K562 (cell line): ENCODE measurements around the gene SLC17A9. TPM values are rescaled to one million over a fixed set of nuclear protein-coding genes. Genes with fewer than 3 reads are reported as not detected.

Experiments used
- polyA plus RNA-seq, 8 experiments: library from polyadenylated mRNA; depleted of rRNA in 4 of 8; stranded (reverse) in 5 of 8; unstranded in 3 of 8; fragments of >200 nt; fragmentation: Nextera tagmentation in 2 of 8; fragmentation: Illumina TruSeq in 1 of 8; extraction: Ambion mirVana in 2 of 8; extraction: Trizol in 1 of 8; gene quantifications; 2 replicates each; pipeline versions ENCODE4 v1.2.1 to v1.2.3, GENCODE V29; 2011 to 2014; ENCODE audit warnings: inconsistent platforms in 1 of 8, missing spikeins in 1 of 8
- total RNA-seq, 7 experiments: library from RNA; depleted of rRNA in 6 of 7; stranded (reverse); fragments of >200 nt in 6 of 7; fragmentation: Illumina TruSeq in 2 of 7; extraction: Trizol in 2 of 7; gene quantifications; 2 replicates each; pipeline versions ENCODE4 v1.2.1 to v1.2.3, GENCODE V29; 2011 to 2021; ENCODE audit warnings: low replicate concordance in 1 of 7
- TF ChIP-seq, protein P1 (sequence below): fragments of 450-650 bp; IDR thresholded peaks from 2 replicates; pipeline ENCODE4 v1.6.1; 2016; ENCODE audit warnings: mild to moderate bottlenecking, moderate library complexity
- TF ChIP-seq, protein P2 (sequence below): sonication (generic); formaldehyde crosslinking; IDR thresholded peaks from 2 replicates; pipeline ENCODE4 v1.8.0; 2022; ENCODE audit warnings: missing genetic modification reagents, mild to moderate bottlenecking, borderline replicate concordance

The SLC17A9 gene
- total and polyA plus RNA-seq, 9 of the 15 experiments (the other 6 are each of a cell fraction or from before 2014, with no cell fraction given) = 0.04 to 0.31 TPM; not detected in 7

DNA sequence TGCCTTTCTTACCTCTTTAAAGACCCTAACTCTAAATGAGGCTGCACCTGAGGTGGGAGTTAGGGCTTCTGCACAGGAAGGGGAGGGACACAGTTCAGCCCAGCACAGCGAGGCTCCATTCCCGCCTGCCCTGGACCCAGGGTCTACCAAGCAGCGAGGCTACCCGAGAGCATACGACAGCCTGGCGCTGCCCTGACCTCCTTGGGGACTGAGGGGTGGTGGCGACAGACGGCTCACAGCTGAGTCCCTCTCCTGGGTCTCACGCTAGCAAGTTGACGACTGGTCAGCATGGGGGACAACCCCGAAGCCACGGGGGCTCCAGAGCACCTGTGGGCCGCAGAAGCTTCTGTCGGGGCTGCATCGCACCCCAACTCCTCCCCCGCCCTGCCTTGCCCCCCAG is 24.4 kb downstream of the SLC17A9 start (continued):
- TF ChIP-seq, protein P1, sequence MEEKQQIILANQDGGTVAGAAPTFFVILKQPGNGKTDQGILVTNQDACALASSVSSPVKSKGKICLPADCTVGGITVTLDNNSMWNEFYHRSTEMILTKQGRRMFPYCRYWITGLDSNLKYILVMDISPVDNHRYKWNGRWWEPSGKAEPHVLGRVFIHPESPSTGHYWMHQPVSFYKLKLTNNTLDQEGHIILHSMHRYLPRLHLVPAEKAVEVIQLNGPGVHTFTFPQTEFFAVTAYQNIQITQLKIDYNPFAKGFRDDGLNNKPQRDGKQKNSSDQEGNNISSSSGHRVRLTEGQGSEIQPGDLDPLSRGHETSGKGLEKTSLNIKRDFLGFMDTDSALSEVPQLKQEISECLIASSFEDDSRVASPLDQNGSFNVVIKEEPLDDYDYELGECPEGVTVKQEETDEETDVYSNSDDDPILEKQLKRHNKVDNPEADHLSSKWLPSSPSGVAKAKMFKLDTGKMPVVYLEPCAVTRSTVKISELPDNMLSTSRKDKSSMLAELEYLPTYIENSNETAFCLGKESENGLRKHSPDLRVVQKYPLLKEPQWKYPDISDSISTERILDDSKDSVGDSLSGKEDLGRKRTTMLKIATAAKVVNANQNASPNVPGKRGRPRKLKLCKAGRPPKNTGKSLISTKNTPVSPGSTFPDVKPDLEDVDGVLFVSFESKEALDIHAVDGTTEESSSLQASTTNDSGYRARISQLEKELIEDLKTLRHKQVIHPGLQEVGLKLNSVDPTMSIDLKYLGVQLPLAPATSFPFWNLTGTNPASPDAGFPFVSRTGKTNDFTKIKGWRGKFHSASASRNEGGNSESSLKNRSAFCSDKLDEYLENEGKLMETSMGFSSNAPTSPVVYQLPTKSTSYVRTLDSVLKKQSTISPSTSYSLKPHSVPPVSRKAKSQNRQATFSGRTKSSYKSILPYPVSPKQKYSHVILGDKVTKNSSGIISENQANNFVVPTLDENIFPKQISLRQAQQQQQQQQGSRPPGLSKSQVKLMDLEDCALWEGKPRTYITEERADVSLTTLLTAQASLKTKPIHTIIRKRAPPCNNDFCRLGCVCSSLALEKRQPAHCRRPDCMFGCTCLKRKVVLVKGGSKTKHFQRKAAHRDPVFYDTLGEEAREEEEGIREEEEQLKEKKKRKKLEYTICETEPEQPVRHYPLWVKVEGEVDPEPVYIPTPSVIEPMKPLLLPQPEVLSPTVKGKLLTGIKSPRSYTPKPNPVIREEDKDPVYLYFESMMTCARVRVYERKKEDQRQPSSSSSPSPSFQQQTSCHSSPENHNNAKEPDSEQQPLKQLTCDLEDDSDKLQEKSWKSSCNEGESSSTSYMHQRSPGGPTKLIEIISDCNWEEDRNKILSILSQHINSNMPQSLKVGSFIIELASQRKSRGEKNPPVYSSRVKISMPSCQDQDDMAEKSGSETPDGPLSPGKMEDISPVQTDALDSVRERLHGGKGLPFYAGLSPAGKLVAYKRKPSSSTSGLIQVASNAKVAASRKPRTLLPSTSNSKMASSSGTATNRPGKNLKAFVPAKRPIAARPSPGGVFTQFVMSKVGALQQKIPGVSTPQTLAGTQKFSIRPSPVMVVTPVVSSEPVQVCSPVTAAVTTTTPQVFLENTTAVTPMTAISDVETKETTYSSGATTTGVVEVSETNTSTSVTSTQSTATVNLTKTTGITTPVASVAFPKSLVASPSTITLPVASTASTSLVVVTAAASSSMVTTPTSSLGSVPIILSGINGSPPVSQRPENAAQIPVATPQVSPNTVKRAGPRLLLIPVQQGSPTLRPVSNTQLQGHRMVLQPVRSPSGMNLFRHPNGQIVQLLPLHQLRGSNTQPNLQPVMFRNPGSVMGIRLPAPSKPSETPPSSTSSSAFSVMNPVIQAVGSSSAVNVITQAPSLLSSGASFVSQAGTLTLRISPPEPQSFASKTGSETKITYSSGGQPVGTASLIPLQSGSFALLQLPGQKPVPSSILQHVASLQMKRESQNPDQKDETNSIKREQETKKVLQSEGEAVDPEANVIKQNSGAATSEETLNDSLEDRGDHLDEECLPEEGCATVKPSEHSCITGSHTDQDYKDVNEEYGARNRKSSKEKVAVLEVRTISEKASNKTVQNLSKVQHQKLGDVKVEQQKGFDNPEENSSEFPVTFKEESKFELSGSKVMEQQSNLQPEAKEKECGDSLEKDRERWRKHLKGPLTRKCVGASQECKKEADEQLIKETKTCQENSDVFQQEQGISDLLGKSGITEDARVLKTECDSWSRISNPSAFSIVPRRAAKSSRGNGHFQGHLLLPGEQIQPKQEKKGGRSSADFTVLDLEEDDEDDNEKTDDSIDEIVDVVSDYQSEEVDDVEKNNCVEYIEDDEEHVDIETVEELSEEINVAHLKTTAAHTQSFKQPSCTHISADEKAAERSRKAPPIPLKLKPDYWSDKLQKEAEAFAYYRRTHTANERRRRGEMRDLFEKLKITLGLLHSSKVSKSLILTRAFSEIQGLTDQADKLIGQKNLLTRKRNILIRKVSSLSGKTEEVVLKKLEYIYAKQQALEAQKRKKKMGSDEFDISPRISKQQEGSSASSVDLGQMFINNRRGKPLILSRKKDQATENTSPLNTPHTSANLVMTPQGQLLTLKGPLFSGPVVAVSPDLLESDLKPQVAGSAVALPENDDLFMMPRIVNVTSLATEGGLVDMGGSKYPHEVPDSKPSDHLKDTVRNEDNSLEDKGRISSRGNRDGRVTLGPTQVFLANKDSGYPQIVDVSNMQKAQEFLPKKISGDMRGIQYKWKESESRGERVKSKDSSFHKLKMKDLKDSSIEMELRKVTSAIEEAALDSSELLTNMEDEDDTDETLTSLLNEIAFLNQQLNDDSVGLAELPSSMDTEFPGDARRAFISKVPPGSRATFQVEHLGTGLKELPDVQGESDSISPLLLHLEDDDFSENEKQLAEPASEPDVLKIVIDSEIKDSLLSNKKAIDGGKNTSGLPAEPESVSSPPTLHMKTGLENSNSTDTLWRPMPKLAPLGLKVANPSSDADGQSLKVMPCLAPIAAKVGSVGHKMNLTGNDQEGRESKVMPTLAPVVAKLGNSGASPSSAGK = no peak
- TF ChIP-seq, protein P2, sequence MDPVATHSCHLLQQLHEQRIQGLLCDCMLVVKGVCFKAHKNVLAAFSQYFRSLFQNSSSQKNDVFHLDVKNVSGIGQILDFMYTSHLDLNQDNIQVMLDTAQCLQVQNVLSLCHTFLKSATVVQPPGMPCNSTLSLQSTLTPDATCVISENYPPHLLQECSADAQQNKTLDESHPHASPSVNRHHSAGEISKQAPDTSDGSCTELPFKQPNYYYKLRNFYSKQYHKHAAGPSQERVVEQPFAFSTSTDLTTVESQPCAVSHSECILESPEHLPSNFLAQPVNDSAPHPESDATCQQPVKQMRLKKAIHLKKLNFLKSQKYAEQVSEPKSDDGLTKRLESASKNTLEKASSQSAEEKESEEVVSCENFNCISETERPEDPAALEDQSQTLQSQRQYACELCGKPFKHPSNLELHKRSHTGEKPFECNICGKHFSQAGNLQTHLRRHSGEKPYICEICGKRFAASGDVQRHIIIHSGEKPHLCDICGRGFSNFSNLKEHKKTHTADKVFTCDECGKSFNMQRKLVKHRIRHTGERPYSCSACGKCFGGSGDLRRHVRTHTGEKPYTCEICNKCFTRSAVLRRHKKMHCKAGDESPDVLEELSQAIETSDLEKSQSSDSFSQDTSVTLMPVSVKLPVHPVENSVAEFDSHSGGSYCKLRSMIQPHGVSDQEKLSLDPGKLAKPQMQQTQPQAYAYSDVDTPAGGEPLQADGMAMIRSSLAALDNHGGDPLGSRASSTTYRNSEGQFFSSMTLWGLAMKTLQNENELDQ = no peak
- TF ChIP-seq, all 486 proteins: peak for 0
